Left colon (tissue), 2 donors: Measurements from ENCODE around the gene CCDC124. TPM values are rescaled to one million over a fixed set of nuclear protein-coding genes. Genes with fewer than 3 reads are reported as not detected.

Experiments
- ATAC-seq: fragments of 200-7000 bp; cut with Tn5 transposase; one replicate; pipeline ENCODE4 v1.9.1; 2020; ENCODE audit warnings: mild to moderate bottlenecking, moderate library complexity
- DNase-seq, 2 donors: peaks; one replicate each; pipeline ENCODE4 v3.0.0-alpha.2; 2020
- intact Hi-C, 2 donors: fragments of 100-400 bp; cut with DNase I in 1 of 2; cut with micrococcal nuclease in 1 of 2; formaldehyde crosslinking; loops; one replicate each; pipeline versions ENCODE4 v1.11.2 to v1.14.0; 2022; cut with DNase I, micrococcal nuclease
- total RNA-seq, 2 donors: library from RNA; stranded (reverse); fragmentation: NEBNext Ultra II Directional; extraction: Animal tissue kit (Norgen Biotek cat#: 25700); gene quantifications; one replicate each; pipeline ENCODE4 v1.2.1, GENCODE V29; 2021
- donor health status: DM: no; HTN: no; CAD: no.
- donor health status: DM: yes; HTN: yes; CAD: no.

CCDC124 gene
- total RNA-seq, 2 donors from 2014 or later: 39.5 to 51.5 TPM

- intact Hi-C loops: no loop called here
- DNase-seq (peak in 1 of 2 donors; percentile 25), ATAC-seq (no peak)
Measured at GRCh38 chr19:17950310-17951156, 17.7 kb downstream of the CCDC124 start.

- ATAC-seq: no peak
- intact Hi-C loops: no loop called here
- DNase-seq: no peak
Measured at GRCh38 chr19:17951157-17951989, 18.6 kb downstream of the CCDC124 start.

DNA sequence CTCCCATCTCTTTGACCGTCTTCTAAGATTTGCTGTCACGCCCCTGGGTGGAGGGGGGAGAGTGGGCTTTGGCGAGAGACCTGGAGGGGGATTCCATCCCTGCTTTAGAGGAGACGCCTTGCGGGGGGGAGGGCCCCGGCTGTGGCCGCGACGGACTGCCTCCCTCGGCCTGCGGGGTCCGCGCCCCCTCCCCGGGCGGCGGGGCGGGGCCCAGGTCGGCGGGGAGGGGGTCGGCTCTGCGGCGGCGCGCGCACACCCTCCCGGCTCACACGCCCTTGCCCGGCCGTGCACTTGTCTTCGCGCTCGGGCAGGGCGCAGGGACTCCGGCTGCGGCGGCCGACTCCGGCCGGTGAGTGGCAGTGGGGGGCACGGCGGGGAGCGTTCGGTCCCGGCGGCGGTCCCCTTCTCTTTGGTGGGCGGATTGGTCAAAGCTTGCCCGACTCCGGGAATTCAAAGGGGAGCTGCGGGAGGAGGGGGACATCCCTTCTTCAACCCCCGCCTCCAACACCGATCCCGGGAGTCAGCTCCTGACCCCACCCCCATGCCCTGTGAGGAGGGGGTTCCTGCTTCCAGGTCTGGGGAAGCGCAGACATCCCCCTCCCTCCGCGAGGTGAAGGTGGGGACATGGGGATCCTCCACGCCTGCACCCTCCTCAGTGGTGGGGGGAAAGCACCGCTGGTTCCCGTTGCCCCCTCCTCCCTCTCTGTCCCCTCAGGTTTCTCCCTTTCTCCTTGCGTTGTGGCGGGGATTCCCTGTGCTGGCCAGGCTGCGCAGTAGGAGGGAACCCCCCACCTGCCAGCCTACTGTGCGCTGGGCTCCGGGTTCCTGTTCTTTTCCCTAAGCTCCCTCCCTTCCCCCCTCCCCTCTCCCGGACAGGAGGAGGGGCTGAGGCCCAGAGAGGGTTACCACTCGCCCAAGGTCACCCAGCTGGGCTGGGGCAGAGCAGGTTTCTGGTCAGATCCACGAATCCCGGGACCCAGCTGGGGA lies 19.5 kb downstream of the CCDC124 start:
- intact Hi-C loops: no loop called here
- ATAC-seq: no peak
- DNase-seq: no peak

DNA sequence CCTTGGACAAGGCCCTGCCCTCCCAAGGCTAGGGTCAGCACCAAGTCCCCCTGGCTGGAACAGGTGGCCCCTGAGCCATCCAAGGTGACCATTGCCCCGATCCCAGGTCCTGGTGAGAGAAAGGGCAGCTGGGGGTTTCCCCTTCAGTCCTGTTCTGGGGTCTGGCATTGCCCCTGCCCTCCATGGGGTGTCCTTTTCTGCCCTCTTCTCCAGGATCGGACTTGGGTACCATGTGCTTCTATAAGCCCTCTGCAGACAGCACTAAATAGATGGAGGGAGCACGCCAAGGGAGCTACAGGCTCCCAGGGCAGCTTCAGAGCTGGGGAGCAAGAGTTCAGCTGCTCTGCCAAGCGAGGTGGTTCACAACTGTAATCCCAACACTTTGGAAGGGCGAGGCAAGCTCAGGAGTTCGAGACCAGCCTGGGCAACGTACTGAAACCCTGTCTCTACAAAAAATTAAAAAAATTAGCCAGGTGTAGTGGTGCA lies 20.5 kb downstream of the CCDC124 start:
- DNase-seq: no peak
- ATAC-seq: no peak

GRCh38 chr19:17953869-17954268 lies 21.1 kb downstream of the CCDC124 start:
- intact Hi-C loops: no loop called here
- peak; percentile 56 for ATAC-seq
- DNase-seq: no peak

More for the DNA sequence above, 20.5 kb downstream of the CCDC124 start:
- intact Hi-C loops: no loop called here

- DNase-seq: no peak
- ATAC-seq: no peak
- intact Hi-C loops: no loop called here
Measured at GRCh38 chr19:17954401-17954800, 21.6 kb downstream of the CCDC124 start.

DNA sequence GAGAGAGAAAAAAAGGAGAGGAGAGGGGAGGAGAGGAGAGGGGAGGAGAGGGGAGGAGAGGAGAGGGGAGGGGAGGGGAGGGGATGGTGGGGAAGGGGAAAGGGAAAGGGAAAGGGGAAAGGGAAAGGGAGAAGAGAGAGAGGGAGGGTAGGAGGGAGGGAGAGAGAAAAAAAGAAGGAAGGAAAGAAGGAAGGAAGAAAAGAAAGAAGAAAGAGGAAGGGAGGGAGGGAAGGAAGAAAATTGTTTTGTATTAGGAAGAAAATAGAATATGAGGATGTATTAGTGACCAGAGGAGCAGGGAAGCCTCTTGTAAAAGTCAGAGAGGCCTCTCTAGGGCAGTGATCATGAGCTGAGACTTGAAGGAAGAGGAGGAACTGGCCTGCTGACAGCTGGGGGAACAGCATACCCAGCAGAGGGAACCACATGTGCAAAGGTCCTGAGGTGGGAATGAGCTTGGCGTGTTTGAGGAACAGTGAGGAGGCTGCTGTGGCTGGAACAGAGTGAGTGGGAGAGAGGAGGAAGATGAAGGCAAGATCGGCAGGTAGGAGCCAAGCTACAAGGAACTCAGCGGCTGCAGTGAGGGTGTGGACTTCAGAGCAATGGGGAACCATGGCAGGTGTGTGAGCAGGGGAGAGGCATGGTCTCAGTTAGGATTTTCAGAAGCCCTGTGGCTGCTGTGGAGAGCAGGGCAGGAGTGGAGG lies 24.5 kb downstream of the CCDC124 start:
- intact Hi-C loops: no loop called here
- DNase-seq: no peak
- ATAC-seq: no peak

DNA sequence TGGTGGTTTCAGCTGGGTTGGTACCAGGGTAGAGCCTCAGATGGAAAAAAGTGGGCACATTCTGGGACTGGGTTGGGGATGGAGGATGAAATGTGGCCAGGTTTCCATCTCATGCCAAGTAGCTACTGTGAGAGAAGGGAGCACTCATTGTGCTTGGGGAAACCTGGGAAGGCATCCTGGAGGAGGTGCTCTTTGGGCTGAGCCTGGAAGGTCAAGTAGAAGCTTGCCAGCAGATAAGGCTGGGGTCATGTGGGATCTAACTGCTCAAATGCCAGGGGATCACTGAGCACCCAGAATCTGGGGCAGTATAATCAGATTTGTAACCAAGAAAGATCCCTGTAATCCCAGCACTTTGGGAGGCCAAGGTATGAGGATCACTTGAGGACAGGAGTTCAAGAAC lies 25.1 kb downstream of the CCDC124 start:
- ATAC-seq (no peak), DNase-seq (no peak)
- intact Hi-C loops: no loop called here

DNA sequence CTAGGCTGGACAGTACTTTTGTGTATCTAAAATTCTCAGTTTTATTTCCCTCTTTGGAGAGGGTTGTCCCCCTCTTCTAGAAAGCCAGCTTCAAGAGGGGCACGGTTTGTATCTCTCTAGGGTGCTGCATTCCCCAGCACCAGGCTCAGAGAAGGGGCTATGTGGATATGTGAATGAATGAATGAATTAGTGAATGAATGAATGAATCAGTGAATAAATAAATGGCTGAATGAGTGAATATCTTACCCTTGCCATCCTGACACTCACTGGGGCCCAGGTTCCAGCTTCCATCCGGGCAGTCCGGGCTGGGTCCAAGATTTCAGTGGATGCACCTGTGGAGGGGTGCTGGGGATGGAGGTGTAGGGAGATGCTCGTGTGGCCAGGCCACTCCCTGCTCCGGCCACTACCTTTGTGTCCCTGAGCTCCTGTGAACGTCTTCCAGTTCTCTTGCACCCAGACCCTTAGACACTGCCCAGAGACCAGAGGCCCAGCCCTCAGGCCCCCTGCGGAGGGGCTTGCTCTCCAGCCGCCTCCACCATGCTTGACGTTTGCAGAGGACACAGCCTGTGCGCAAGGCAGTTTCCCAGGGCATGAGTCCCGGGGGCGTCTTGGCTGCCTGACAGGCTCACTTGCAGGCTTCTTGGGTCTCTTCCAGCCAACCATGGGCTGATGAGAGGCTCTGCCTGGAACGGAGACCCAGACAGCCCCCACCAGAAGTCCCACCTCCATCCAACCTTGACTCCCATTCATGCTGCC lies 31.3 kb downstream of the CCDC124 start:
- DNase-seq: no peak
- ATAC-seq: no peak
- intact Hi-C loops: no loop called here

DNA sequence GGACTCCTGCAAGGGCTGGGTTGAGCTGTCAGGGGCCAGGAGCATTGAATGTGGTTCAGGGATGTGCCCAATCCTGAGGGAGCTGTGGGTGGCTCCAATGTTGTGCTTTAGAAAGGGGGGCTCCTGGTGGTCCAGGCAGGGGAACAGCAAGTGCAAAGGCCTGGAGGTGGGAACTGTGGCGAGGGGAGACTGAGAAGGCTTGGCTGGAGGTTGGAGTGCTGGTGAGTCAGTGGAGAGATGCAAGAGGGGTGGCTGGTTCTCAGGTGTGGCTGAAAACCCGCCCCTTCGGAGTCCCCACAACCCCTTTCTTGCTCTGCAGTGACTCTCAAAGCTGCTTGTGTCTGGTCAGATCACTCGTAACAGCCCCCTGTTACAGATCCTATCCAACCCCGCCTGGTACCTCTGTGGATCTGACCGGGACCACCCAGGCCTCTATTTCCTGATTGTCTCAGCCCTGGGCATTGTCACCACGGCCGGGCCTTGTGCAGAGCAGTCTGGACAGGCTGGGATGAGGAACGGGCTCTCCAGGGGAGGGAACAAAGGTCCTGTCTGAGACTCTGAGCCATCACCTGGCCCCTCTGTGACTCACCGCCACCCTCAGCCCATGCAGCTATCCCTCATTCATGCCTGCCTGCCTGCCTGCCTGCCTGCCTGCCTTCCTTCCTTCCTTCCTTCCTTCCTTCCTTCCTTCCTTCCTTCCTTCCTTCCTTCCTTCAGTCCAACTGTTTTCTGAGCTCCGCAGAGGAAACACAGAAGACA lies 32.7 kb downstream of the CCDC124 start:
- ATAC-seq: no peak
- intact Hi-C loops: no loop called here
- no peak for DNase-seq

- ATAC-seq (no peak), DNase-seq (no peak)
- intact Hi-C loops: no loop called here
Measured at GRCh38 chr19:17966129-17966483, 33.3 kb downstream of the CCDC124 start.

- intact Hi-C loops: no loop called here
- no peak for DNase-seq
- no peak for ATAC-seq
Measured at GRCh38 chr19:17966550-17967256, 33.9 kb downstream of the CCDC124 start, which contains the start of gene KCNN1. TSS of gene KCNN1 (plus strand) at chr19:17967107. CDS start at chr19:17973889, 6,782 bp downstream.

DNA sequence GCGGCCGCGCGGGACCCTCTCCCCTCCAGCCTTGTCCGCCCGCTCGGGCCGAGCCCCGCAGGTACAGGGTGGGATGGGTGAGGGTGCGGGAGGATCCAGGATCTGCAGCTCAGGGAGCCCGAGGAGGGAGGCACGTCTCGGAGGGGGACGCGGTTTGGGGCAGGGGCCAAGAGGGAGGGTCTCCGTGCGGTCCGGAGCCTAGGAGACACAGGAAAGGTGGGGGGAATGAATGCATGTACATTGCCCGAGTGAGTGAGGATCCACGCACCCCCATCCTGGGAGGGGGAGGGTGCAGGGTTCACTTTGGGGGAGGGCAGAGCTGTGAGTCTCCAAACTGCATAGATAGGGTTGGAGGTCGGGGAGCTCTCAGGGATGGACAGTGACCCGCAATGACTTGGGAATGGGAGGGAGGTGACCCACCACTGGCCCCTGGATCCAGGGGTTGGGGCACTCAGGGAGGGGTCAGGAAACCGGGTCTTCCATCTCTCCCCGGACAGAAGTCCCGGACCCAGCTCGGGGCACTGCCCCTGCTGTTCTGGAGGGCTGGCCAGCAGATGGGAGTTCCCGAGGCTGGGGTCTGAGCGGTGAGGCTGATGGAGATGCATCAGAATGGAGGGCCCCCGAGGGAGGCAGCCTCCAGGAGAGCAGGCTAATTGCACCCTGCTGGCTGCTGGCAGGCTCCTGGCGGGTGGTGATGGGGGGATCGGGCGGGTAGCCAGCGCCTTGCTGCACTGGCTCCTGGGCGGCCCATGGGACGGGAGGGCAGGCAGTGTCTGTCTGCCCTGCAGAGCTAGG lies 34.6 kb downstream of the CCDC124 start:
- no peak for ATAC-seq
- intact Hi-C loops: no loop called here

GRCh38 chr19:17968362-17968761 lies 35.5 kb downstream of the CCDC124 start:
- ATAC-seq: no peak
- intact Hi-C loops: no loop called here
- DNase-seq: no peak

More for the DNA sequence above, 34.6 kb downstream of the CCDC124 start:
- DNase-seq: no peak

- DNase-seq (no peak), ATAC-seq (no peak)
- intact Hi-C loops: no loop called here
Measured at GRCh38 chr19:17969096-17969792, 36.4 kb downstream of the CCDC124 start.
